Sciatic nerve (tissue), 2 donors: ENCODE results near the gene HSPB1. TPM values are rescaled to one million over a fixed set of nuclear protein-coding genes. Genes with fewer than 3 reads are reported as not detected.
"Not testable (repeated sequence)": the region's sequence is repeated elsewhere in the genome, so short reads cannot be mapped to it uniquely, and the experiment has no call there.

Experiments used
- ATAC-seq: fragments of 200-7000 bp; cut with Tn5 transposase; one replicate; pipeline ENCODE4 v1.9.1; 2020; ENCODE audit warnings: mild to moderate bottlenecking, moderate library complexity
- DNase-seq: peaks from one replicate; pipeline ENCODE4 v3.0.0-alpha.2; 2020; ENCODE audit warnings: low spot score
- intact Hi-C: fragments of 100-400 bp; cut with DNase I; formaldehyde crosslinking; loops from one replicate; pipeline ENCODE4 v1.14.2; 2022
- total RNA-seq: library from RNA; stranded (reverse); fragmentation: NEBNext Ultra II Directional; extraction: Animal tissue kit (Norgen Biotek cat#: 25700); gene quantifications from one replicate; pipeline ENCODE4 v1.2.1, GENCODE V29; 2021
- donor health status: DM: no; HTN: no; CAD: no.
- donor health status: DM: no; HTN: no; CAD: no.

HSPB1 gene
- total RNA-seq, 1 donor from 2014 or later = 415 TPM

GRCh38 chr7:76278540-76278939, 23.9 kb upstream of the HSPB1 start:
- no peak for DNase-seq
- ATAC-seq = no peak
- intact Hi-C loops = no loop called here

DNA sequence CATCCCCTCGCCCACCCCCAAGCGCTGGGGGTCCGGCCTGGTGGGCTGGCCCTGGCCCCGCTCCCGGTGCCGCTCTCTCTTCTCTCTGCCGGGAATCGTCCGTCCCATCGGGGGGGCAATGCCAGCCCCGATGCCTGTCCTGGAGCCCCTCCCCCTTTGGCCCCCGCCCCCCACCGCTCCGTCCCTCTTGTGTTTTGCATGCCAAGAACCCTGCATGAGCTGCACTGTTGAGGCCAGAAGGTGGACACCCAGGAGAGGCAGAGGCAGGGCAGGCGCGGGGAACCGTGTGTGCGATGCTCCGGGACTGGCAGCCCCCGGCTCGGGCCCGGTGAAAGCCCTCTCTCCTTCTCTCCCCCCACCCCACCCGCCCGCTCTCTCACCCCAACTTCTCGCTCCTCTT, 22.1 kb upstream of the HSPB1 start:
- ATAC-seq = peak; percentile 61
- intact Hi-C loops = no loop called here
- DNase-seq = no peak

- DNase-seq = no peak
- ATAC-seq = no peak
- intact Hi-C loops = no loop called here
These were observed 21.3 kb upstream of the HSPB1 start for GRCh38 chr7:76281006-76281705.

DNA sequence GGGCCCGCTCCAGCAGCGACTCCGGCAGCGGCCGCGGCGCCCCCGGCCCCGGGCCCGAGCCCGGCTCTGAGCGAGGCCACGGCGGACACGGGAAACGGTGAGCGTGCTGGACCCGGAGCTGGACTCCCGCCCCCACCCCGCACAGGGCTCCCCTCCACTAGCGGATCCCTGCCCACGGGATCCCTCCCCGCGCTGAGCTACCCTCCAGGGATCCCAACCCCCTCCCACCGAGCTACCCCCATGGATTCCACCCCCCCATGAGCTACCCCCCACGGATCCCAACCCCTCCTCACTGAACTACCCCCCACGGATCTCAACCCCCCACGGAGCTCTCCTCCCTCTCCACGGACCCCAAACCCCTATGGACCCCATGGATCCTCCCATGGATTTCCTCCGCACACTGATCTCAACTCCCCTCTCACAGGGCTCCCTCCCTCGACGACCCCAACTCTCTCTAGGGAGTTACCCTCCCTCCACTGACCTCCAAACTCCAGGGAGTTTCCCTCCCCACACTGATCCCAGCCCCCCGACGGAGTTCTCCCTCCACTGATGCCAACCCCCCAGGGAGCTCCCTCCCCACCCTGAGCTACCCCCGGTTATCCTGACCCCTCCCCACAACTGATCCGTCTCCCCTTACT, 20.6 kb upstream of the HSPB1 start:
- DNase-seq = no peak
- ATAC-seq = peak; percentile 7
- intact Hi-C loops = no loop called here

DNA sequence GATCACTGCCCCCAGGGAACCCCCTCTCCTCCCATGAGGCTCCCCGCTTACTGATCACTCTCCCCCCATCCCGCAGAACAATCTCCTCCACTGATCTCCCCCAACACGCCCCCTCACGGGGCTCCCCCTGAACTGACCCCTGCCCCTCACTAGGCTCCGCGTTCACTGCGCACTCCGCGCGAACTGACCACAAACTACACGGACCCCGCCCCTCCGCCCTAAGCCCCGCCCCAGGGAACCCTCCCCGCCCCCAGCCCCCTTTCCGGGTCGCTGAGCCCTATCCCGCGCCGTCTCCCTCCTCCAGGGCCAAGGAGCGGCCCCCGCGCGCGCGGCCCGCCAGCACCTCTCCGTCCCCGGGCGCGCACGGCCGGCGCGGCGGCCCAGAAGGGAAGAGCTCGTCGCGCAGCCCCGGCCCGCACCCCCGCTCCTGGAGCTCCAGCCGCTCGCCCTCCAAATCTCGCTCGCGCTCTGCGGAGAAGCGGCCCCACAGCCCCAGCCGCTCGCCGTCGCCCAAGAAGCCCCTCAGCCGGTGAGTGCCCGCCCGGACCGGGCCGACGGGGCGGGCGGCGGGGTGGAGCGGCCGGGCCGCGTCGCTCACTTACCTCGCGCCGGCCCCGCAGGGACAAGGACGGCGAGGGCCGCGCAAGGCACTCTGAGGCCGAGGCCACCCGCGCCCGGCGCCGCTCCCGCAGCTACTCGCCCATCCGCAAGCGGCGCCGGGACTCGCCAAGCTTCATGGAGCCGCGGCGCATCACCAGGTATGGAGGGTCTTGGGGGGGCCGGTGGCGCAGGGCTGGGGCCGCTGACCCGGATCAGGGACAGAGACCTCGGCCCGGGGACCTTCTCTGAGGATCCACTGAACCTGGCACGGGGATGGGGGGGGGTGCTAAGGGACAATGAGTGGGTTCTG, 19.9 kb upstream of the HSPB1 start:
- intact Hi-C loops = no loop called here
- peak; percentile 78 for DNase-seq
- ATAC-seq = peak; percentile 53

GRCh38 chr7:76283254-76284159, 19.0 kb upstream of the HSPB1 start:
- ATAC-seq (no peak), DNase-seq (no peak)
- intact Hi-C loops = no loop called here

DNA sequence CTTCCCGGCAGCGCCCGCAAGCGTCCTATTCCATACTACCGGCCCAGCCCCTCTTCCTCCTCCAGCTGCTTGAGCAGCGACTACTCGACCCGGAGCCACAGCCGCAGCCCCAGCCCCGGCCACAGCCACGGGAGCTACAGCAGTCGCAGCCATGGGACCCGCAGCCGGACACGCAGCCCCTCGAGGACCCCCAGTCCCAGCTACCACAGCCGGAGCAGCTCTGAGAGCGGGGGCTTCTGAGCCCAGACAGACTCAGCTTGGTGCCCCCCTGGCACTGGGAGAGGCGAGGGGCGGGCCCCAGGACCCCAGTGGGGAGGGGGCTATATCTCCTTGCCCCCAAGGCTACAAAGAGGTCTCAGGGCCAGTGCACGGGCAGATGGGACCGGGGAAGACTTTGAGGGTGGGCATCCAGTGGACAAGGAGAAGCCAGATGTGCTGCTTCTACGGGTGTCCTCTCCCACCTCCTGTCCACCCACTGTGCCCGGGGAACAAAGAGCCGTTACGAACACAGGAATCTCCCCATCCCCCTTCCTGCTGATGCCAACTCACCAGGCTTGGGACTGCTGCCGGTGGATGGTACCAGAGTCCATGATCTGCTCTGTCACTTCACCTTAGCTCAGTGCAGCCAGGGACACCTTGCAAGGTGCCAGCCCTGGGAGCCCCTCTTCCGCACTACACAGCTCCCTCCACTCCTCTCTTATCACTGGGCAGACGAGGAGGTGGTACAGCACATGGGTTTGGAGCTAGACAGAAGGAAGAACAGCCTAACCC, 16.7 kb upstream of the HSPB1 start:
- ATAC-seq (no peak), DNase-seq (no peak)
- intact Hi-C loops = loop anchor here (5.0 kb wide), 1 partner anchor 103 kb away; no protein-coding TSS in a partner anchor

GRCh38 chr7:76286842-76287403, 15.6 kb upstream of the HSPB1 start:
- no peak for ATAC-seq
- intact Hi-C loops = loop anchor here (5.0 kb wide), 1 partner anchor 105 kb away; no protein-coding TSS in a partner anchor
- DNase-seq = no peak

GRCh38 chr7:76290847-76291350, 11.6 kb upstream of the HSPB1 start:
- not testable (repeated sequence) for ATAC-seq, DNase-seq
- intact Hi-C loops = loop anchor here (2.0 kb wide), 1 partner anchor 24 kb away; no protein-coding TSS in a partner anchor

- intact Hi-C loops = loop anchor here (2.0 kb wide), 1 partner anchor 23 kb away; no protein-coding TSS in a partner anchor
These were observed 10.9 kb upstream of the HSPB1 start for GRCh38 chr7:76291351-76292212.

DNA sequence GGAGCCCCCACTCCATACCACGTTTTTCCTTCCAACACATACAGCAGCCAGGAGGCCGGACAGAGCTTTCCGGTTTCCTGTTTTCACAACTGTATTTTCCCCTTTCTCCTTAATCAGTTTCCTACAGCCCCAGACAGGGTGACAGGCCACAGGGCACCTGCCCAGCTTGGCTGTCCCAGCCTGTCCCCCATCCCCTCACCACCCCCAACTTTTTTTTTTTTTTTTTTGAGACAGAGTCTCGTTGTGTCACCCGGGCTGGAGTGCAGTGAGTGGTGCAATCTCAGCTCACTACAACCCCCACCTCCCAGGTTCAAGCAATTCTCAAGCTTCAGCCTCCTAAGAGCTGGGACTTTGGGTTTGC, 10.3 kb upstream of the HSPB1 start:
- DNase-seq (no peak), ATAC-seq (peak; percentile 49)
- intact Hi-C loops = no loop called here

More at GRCh38 chr7:76291351-76292212, 10.9 kb upstream of the HSPB1 start:
- peak; percentile 84 for ATAC-seq
- peak; percentile 95 for DNase-seq

DNA sequence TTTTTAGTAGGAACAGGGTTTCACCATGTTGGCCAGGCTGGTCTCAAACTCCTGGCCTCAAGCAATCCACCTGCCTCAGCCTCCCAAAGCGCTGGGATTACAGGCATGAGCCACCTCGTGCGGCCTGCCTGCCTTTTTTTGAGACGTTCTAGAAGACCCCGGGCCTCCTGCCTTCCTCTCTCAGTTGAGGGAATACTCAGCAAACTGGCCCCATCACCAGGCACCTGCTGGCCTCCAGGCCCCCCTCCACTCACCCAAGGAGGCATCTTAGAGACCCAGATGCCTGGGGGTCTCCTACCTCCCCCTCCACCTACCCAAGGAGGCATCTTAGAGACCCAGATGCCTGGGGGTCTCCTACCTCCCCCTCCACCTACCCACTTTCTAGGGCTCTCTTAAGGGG, 9.6 kb upstream of the HSPB1 start:
- DNase-seq, ATAC-seq, intact Hi-C loops: not testable (repeated sequence)

DNA sequence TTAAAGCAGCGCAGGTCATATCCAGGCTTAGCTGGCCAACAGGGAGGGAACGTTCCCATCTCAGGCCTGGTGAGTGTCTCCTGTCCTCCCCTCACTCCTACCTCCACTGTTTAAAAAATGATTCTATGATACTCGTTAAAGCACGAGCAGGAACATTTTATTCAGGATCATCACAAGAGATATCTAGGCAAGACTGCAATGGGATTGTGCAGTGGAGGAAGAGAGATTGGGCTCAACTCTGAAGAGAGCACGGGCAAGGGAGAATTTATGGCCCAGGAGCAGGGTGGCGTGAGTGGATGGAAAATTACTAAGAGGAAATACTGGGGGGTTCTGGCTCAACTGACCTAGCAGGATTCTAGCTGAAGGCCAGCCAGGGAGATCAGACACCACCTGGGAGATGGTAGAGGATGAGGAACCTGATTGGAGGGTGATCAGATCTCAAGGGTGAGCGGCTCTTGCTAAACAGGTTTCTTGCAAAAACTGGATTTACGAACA, 9.0 kb upstream of the HSPB1 start:
- no peak for ATAC-seq
- no peak for DNase-seq
- intact Hi-C loops = no loop called here

GRCh38 chr7:76294344-76295024, 8.0 kb upstream of the HSPB1 start:
- DNase-seq = peak; percentile 97
- intact Hi-C loops = no loop called here
- ATAC-seq = peak; percentile 87
